Panc1 (cell line): ENCODE results near the gene GBX1.

Source experiments
- POLR2AphosphoS5 ChIP-seq: IDR thresholded peaks from 2 replicates; pipeline ENCODE4 v1.6.1; 2012; ENCODE audit warnings: mild to moderate bottlenecking, low read depth, low read length, moderate library complexity
- SIN3A ChIP-seq: IDR thresholded peaks from 2 replicates; pipeline ENCODE4 v1.6.1; 2012; ENCODE audit warnings: low read depth, mild to moderate bottlenecking, low read length, moderate library complexity, borderline replicate concordance; ENCODE audit not compliant: insufficient read depth
- TCF7L2 ChIP-seq: IDR thresholded peaks from 2 replicates; pipeline ENCODE4 v1.6.1; 2011; ENCODE audit warnings: mild to moderate bottlenecking, low read depth, low read length, inconsistent platforms
- TF ChIP-seq, protein P1 (sequence below): fragments of 450-650 bp; IDR thresholded peaks from 2 replicates; pipeline ENCODE4 v1.5.1; 2017; ENCODE audit warnings: mild to moderate bottlenecking
- TF ChIP-seq, protein P2 (sequence below), 2 experiments: IDR thresholded peaks; 2 replicates each; pipeline ENCODE4 v1.6.1; 2011 to 2012; ENCODE audit warnings: low read depth in 2 of 2, control low read depth in 1 of 2, low read length in 1 of 2, mild to moderate bottlenecking in 1 of 2, moderate library complexity in 1 of 2; ENCODE audit not compliant: insufficient read depth in 1 of 2

DNA sequence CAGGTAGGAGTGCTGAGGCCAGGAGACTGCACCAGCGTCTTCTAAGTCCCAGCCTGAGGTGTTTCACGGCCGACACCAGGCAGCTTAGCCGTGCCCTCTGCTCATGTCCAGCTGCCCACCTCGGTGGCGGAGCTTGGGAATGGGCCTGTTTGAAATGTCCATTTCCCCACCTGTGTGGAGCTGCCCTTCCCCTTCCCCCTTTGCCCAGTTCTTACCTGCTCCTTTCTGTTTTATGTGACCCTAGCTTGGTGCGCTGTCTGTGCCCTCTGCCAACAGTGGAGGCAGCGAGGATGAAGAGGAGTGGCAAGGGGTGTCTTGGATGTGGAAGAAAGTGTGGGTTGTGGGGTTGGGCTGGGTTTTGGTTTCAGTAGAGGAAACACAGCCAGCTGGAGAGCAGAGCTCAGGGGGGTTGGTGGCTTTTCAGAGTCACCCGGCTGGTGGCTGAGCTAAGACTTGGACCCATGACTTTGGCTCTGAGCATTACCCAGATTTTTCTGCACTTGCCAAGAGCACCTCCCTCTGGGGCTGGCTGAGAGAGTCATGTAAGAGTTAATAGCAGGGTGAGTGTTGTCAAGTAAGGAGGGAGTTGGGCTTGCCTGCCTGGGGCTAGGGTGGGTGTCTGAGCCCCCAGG, 37.4 kb downstream of the GBX1 start:
- TF ChIP-seq, protein P1, sequence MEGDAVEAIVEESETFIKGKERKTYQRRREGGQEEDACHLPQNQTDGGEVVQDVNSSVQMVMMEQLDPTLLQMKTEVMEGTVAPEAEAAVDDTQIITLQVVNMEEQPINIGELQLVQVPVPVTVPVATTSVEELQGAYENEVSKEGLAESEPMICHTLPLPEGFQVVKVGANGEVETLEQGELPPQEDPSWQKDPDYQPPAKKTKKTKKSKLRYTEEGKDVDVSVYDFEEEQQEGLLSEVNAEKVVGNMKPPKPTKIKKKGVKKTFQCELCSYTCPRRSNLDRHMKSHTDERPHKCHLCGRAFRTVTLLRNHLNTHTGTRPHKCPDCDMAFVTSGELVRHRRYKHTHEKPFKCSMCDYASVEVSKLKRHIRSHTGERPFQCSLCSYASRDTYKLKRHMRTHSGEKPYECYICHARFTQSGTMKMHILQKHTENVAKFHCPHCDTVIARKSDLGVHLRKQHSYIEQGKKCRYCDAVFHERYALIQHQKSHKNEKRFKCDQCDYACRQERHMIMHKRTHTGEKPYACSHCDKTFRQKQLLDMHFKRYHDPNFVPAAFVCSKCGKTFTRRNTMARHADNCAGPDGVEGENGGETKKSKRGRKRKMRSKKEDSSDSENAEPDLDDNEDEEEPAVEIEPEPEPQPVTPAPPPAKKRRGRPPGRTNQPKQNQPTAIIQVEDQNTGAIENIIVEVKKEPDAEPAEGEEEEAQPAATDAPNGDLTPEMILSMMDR = no peak
- no peak for TF ChIP-seq TCF7L2
- TF ChIP-seq SIN3A = no peak
- no peak for TF ChIP-seq POLR2AphosphoS5
- TF ChIP-seq, protein P2, sequence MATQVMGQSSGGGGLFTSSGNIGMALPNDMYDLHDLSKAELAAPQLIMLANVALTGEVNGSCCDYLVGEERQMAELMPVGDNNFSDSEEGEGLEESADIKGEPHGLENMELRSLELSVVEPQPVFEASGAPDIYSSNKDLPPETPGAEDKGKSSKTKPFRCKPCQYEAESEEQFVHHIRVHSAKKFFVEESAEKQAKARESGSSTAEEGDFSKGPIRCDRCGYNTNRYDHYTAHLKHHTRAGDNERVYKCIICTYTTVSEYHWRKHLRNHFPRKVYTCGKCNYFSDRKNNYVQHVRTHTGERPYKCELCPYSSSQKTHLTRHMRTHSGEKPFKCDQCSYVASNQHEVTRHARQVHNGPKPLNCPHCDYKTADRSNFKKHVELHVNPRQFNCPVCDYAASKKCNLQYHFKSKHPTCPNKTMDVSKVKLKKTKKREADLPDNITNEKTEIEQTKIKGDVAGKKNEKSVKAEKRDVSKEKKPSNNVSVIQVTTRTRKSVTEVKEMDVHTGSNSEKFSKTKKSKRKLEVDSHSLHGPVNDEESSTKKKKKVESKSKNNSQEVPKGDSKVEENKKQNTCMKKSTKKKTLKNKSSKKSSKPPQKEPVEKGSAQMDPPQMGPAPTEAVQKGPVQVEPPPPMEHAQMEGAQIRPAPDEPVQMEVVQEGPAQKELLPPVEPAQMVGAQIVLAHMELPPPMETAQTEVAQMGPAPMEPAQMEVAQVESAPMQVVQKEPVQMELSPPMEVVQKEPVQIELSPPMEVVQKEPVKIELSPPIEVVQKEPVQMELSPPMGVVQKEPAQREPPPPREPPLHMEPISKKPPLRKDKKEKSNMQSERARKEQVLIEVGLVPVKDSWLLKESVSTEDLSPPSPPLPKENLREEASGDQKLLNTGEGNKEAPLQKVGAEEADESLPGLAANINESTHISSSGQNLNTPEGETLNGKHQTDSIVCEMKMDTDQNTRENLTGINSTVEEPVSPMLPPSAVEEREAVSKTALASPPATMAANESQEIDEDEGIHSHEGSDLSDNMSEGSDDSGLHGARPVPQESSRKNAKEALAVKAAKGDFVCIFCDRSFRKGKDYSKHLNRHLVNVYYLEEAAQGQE (IDR thresholded peaks at IDR 0.05; ENCODE audit: insufficient read depth in 1 of 2, low read depth in 2 of 2, low read length in 1 of 2) = no peak
